Smooth muscle cell (in vitro differentiated cells): ENCODE measurements around the gene VSTM4. TPM values are rescaled to one million over a fixed set of nuclear protein-coding genes. Genes with fewer than 3 reads are reported as not detected.

Experiments used
- DNase-seq: peaks from one replicate; lab custom pipeline; 2025; ENCODE audit not compliant: unreplicated experiment; lab: John Stamatoyannopoulos, UW
- H2AFZ ChIP-seq: fragments of 200-600 bp; sonication (generic); 2 replicates; pipeline ENCODE4 v1.6.0; 2016; ENCODE audit warnings: antibody characterized with exemption, low read depth, mild to moderate bottlenecking
- H3F3A ChIP-seq: fragments of 200-600 bp; sonication (generic); 2 replicates; pipeline ENCODE4 v1.6.0; 2017; ENCODE audit warnings: antibody characterized with exemption, low read depth
- H3K27ac ChIP-seq: fragments of 200-600 bp; sonication (generic); 2 replicates; pipeline ENCODE4 v1.5.1; 2016; ENCODE audit warnings: low read depth, mild to moderate bottlenecking
- H3K27me3 ChIP-seq: fragments of 200-600 bp; sonication (generic); 2 replicates; pipeline ENCODE4 v1.6.1; 2016; ENCODE audit warnings: low read depth, mild to moderate bottlenecking
- H3K36me3 ChIP-seq: fragments of 200-600 bp; sonication (generic); 2 replicates; pipeline ENCODE4 v1.5.1; 2016; ENCODE audit warnings: low read depth
- H3K4me1 ChIP-seq: fragments of 200-600 bp; sonication (generic); 2 replicates; pipeline ENCODE4 v1.5.1; 2016; ENCODE audit warnings: low read depth
- H3K4me2 ChIP-seq: fragments of 200-600 bp; sonication (generic); 2 replicates; pipeline ENCODE4 v1.6.0; 2016; ENCODE audit warnings: mild to moderate bottlenecking
- H3K4me3 ChIP-seq: fragments of 200-600 bp; sonication (generic); 2 replicates; pipeline ENCODE4 v1.5.1; 2016; ENCODE audit warnings: mild to moderate bottlenecking
- H3K79me2 ChIP-seq: fragments of 200-600 bp; sonication (generic); 2 replicates; pipeline ENCODE4 v1.6.0; 2016; ENCODE audit warnings: low read depth, mild to moderate bottlenecking
- H3K9ac ChIP-seq: fragments of 200-600 bp; sonication (generic); 2 replicates; pipeline ENCODE4 v1.6.0; 2016; ENCODE audit warnings: low read depth
- H3K9me3 ChIP-seq: fragments of 200-600 bp; sonication (generic); replicated peaks from 2 replicates; pipeline ENCODE4 v1.5.1; 2016; ENCODE audit warnings: low read depth
- H4K20me1 ChIP-seq: fragments of 200-600 bp; sonication (generic); 2 replicates; pipeline ENCODE4 v1.6.0; 2016; ENCODE audit warnings: low read depth
- CTCF ChIP-seq: fragments of 200-600 bp; sonication (generic); IDR thresholded peaks from 2 replicates; pipeline ENCODE4 v1.5.1; 2017; ENCODE audit warnings: borderline replicate concordance, mild to moderate bottlenecking, antibody characterized with exemption; ENCODE audit not compliant: insufficient read depth, poor library complexity, severe bottlenecking
- WGBS: methylation state at CpG from one replicate; pipeline ENCODE4 v1.1.7; 2016; ENCODE audit warnings: low lambda C conversion rate; 5-methylcytosine and 5-hydroxymethylcytosine counted together
- polyA plus RNA-seq: library from polyadenylated mRNA; unstranded; fragments of >200 nt; fragmentation: Nextera tagmentation; extraction: Ambion mirVana; gene quantifications from 2 replicates; pipeline ENCODE4 v1.2.1, GENCODE V29; 2016
- total RNA-seq: library from RNA; depleted of rRNA; stranded (reverse); fragments of >200 nt; gene quantifications from 2 replicates; pipeline ENCODE4 v1.2.3, GENCODE V29; 2014

The VSTM4 gene
- total and polyA plus RNA-seq, 2 experiments from 2014 or later: 5.1 to 7.7 TPM

- WGBS: 90% methylated on average over 11 of the region's 11 CpGs
- H3K9me3 ChIP-seq: no peaks in the 10 kb centered on the region
Observed at GRCh38 chr10:49092477-49092876, 22.8 kb downstream of the VSTM4 start.

GRCh38 chr10:49091450-49092210 lies 23.7 kb downstream of the VSTM4 start:
- DNase-seq: no peak
- H3K9me3 ChIP-seq: peaks cover 3% of the 10 kb centered on the region
- no peak overlapping the region for H3K4me3 ChIP-seq
- H3K27me3 ChIP-seq: no peaks in the 10 kb centered on the region
- H3K79me2 ChIP-seq: no peaks in the 10 kb centered on the region
- H3F3A ChIP-seq: no peaks in the 10 kb centered on the region
- H3K36me3 ChIP-seq: no peaks in the 10 kb centered on the region
- H3K27ac ChIP-seq: no peak overlapping the region
- 85% methylated on average over 13 of the region's 13 CpGs for WGBS
- no peak overlapping the region for H3K9ac ChIP-seq
- no peak for TF ChIP-seq CTCF
- no peaks in the 10 kb centered on the region for H4K20me1 ChIP-seq
- no peak overlapping the region for H2AFZ ChIP-seq
- H3K4me1 ChIP-seq: no peaks in the 10 kb centered on the region
- H3K4me2 ChIP-seq: no peak overlapping the region

More at GRCh38 chr10:49092477-49092876, 22.8 kb downstream of the VSTM4 start:
- Histone ChIP-seq H3K27ac (no peak overlapping the region), H3F3A (no peaks in the 10 kb centered on the region), H3K36me3 (no peaks in the 10 kb centered on the region), H3K27me3 (no peaks in the 10 kb centered on the region), H3K9ac (no peak overlapping the region), H3K4me1 (no peaks in the 10 kb centered on the region), H2AFZ (no peak overlapping the region), H3K4me2 (no peak overlapping the region), H4K20me1 (no peaks in the 10 kb centered on the region), H3K79me2 (no peaks in the 10 kb centered on the region), H3K4me3 (no peak overlapping the region)
- no peak for DNase-seq
- TF ChIP-seq CTCF: no peak

- Histone ChIP-seq H3K27ac (no peak overlapping the region), H3K9ac (no peak overlapping the region), H3K4me1 (no peaks in the 10 kb centered on the region), H3F3A (no peaks in the 10 kb centered on the region), H3K36me3 (no peaks in the 10 kb centered on the region), H3K9me3 (peaks cover 6% of the 10 kb centered on the region), H3K4me2 (no peak overlapping the region), H4K20me1 (no peaks in the 10 kb centered on the region), H3K79me2 (no peaks in the 10 kb centered on the region), H3K4me3 (no peak overlapping the region), H3K27me3 (no peaks in the 10 kb centered on the region), H2AFZ (no peak overlapping the region)
- TF ChIP-seq CTCF: no peak
- 81% methylated on average over 6 of the region's 6 CpGs for WGBS
- no peak for DNase-seq
Observed at GRCh38 chr10:49090696-49091380, 24.5 kb downstream of the VSTM4 start.
